ENCODE measurements around the gene TMEM255B. TPM values are rescaled to one million over a fixed set of nuclear protein-coding genes. Genes with fewer than 3 reads are reported as not detected.

TMEM255B gene
- total and polyA plus RNA-seq, 9 donors, result 0.60 to 18.6 (median 7.9) TPM

- Histone ChIP-seq H3K27me3 (no peaks in the 10 kb centered on the region), H3K4me1 (ENCODE audit: insufficient read depth) (no peaks in the 10 kb centered on the region), H3K36me3 (no peaks in the 10 kb centered on the region), H3K9me3 (no peaks in the 10 kb centered on the region), H3K27ac (no peak overlapping the region), H3K4me3 (no peak overlapping the region)
- TF ChIP-seq CTCF (IDR thresholded peaks at IDR 0.05) (no peak), EP300 (IDR thresholded peaks at IDR 0.05) (no peak), POLR2A (IDR thresholded peaks at IDR 0.05) (no peak)
- DNase-seq, result peak in 1 of 5 donors; percentile 5
- WGBS, 3 donors, result 91 to 92% (median 91%) methylated on average over 29 to 30 of the region's 30 CpGs
- intact Hi-C loops (cut with DNase I), result no loop called here
These were observed 38.1 kb downstream of the TMEM255B start for GRCh38 chr13:113796964-113797676.

- intact Hi-C loops (cut with DNase I), result no loop called here
- no peak for DNase-seq
These were observed 39.3 kb downstream of the TMEM255B start for GRCh38 chr13:113798200-113798811.

GRCh38 chr13:113800576-113800926 is 41.5 kb downstream of the TMEM255B start:
- no peak overlapping the region for H3K4me3 ChIP-seq
- peak in 1 of 5 donors; percentile 16 for DNase-seq
- no peaks in the 10 kb centered on the region for H3K9me3 ChIP-seq
- peaks cover 2% of the 10 kb centered on the region for H3K4me1 ChIP-seq (ENCODE audit: insufficient read depth)
- H3K27ac ChIP-seq, result no peak overlapping the region
- TF ChIP-seq EP300 (IDR thresholded peaks at IDR 0.05) (no peak), POLR2A (IDR thresholded peaks at IDR 0.05) (no peak), CTCF (IDR thresholded peaks at IDR 0.05) (no peak)
- H3K27me3 ChIP-seq, result no peaks in the 10 kb centered on the region
- H3K36me3 ChIP-seq, result no peaks in the 10 kb centered on the region
- intact Hi-C loops (cut with DNase I), result no loop called here
- 74 to 81% (median 78%) methylated on average over 10 of the region's 10 CpGs for WGBS, 3 donors

More at GRCh38 chr13:113798200-113798811, 39.3 kb downstream of the TMEM255B start:
- WGBS, 3 donors, result 88 to 94% (median 93%) methylated on average over 2 of the region's 2 CpGs
- Histone ChIP-seq H3K36me3 (no peaks in the 10 kb centered on the region), H3K9me3 (no peaks in the 10 kb centered on the region), H3K27me3 (no peaks in the 10 kb centered on the region), H3K27ac (no peak overlapping the region), H3K4me1 (ENCODE audit: insufficient read depth) (peaks cover 2% of the 10 kb centered on the region), H3K4me3 (no peak overlapping the region)
- TF ChIP-seq EP300 (IDR thresholded peaks at IDR 0.05), result no peak

GRCh38 chr13:113801289-113801961 is 42.4 kb downstream of the TMEM255B start:
- Histone ChIP-seq H3K36me3 (no peaks in the 10 kb centered on the region), H3K27ac (no peak overlapping the region), H3K4me1 (ENCODE audit: insufficient read depth) (peaks cover 2% of the 10 kb centered on the region), H3K9me3 (no peaks in the 10 kb centered on the region), H3K4me3 (no peak overlapping the region), H3K27me3 (no peaks in the 10 kb centered on the region)
- DNase-seq, result peak in 2 of 5 donors; percentile 26 to 45
- intact Hi-C loops (cut with DNase I), result no loop called here
- WGBS, 3 donors, result 82 to 86% (median 83%) methylated on average over 26 to 33 of the region's 33 CpGs
- no peak for TF ChIP-seq EP300 (IDR thresholded peaks at IDR 0.05)
- no peak for TF ChIP-seq POLR2A (IDR thresholded peaks at IDR 0.05)
- no peak for TF ChIP-seq CTCF (IDR thresholded peaks at IDR 0.05)
